BLaER1 (cell line): ENCODE results near the gene SLC4A3.
A peak's percentile ranks its signal among the peaks of the same experiment; 100 is the strongest.

Experiments used
- H3K27ac ChIP-seq: shearing (Covaris generic); formaldehyde crosslinking; 2 replicates; pipeline ENCODE4 v1.8.1; 2022
- H3K27me3 ChIP-seq: shearing (Covaris generic); formaldehyde crosslinking; 2 replicates; pipeline ENCODE4 v1.8.1; 2022
- H3K36me3 ChIP-seq: shearing (Covaris generic); formaldehyde crosslinking; 2 replicates; pipeline ENCODE4 v1.8.1; 2022
- H3K4me1 ChIP-seq: shearing (Covaris generic); formaldehyde crosslinking; 2 replicates; pipeline ENCODE4 v1.8.1; 2022
- H3K4me2 ChIP-seq: shearing (Covaris generic); formaldehyde crosslinking; 2 replicates; pipeline ENCODE4 v1.8.1; 2022
- H3K4me3 ChIP-seq: shearing (Covaris generic); formaldehyde crosslinking; 2 replicates; pipeline ENCODE4 v1.8.1; 2022
- H3K9ac ChIP-seq: shearing (Covaris generic); formaldehyde crosslinking; 2 replicates; pipeline ENCODE4 v1.8.1; 2022
- H3K9me3 ChIP-seq: shearing (Covaris generic); formaldehyde crosslinking; 2 replicates; pipeline ENCODE4 v1.8.1; 2022
- H4K20me1 ChIP-seq: shearing (Covaris generic); formaldehyde crosslinking; 2 replicates; pipeline ENCODE4 v1.8.1; 2022
- Cebpa-rat ChIP-seq: shearing (Covaris generic); IDR thresholded peaks from 2 replicates; pipeline ENCODE4 v1.8.1; 2022

Gene SLC4A3

DNA sequence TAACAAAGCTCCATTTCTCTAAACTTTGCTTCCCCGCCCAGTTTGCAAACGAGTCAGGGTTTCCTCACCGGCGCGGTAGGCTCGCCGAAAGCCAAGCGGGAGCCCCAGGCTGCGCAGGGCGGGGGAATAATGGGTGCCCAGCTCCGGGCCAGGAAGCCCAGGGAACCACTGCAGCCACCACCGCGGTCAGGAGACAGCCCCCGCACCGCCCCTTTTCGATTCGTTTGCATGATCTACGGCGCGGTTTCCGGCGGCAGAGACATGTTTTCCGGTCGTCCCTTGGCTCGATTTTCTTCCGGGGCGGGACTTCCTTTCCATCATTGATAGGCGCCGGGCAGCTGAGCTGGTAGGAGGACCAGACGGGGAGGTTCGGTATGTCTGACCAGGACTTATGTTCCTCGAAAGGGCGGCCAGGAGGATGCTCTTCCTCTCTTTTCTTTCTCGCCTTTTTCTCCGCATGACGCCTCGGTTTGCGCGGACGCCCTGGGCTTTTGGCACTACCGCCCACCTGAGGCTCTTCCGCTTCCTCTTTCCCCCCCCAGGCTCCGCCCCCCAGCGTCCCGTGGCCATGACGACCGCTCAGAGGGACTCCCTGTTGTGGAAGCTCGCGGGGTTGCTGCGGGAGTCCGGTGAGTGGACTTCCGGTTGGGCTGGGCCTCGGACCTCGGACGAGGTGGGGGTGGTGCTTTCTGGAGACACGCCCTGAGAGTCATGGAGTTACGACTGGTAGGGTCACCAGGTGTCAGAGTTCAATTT, 29.7 kb upstream of the SLC4A3 start, which contains the start of gene STK11IP:
Gene STK11IP, plus strand, starts transcription at position 306 of the 756 bp plus-strand sequence. Its CDS starts 263 bp downstream, at position 569.
- peak within 1 kb of the TSS; percentile 79 for H3K4me3 ChIP-seq
- H3K4me2 ChIP-seq: peak within 1 kb of the TSS; percentile 96
- peak within 1 kb of the TSS; percentile 79 for H3K9ac ChIP-seq
- TF ChIP-seq Cebpa-rat: no peak
- peak within 1 kb of the TSS; percentile 86 for H3K27ac ChIP-seq
- peaks cover 21% of the 10 kb centered on the region for H3K36me3 ChIP-seq
- H4K20me1 ChIP-seq: no peaks in the 10 kb centered on the region
- peaks cover 25% of the 10 kb centered on the region for H3K4me1 ChIP-seq
- H3K27me3 ChIP-seq: no peaks in the 10 kb centered on the region
- H3K9me3 ChIP-seq: no peaks in the 10 kb centered on the region

GRCh38 chr2:219598308-219599078, 28.9 kb upstream of the SLC4A3 start:
- no peaks in the 10 kb centered on the region for H3K9me3 ChIP-seq
- peak overlapping the region; percentile 86 for H3K27ac ChIP-seq

GRCh38 chr2:219603771-219604170, 23.7 kb upstream of the SLC4A3 start:
- Histone ChIP-seq H3K4me3 (no peak overlapping the region), H3K27me3 (no peaks in the 10 kb centered on the region), H3K36me3 (peaks cover 78% of the 10 kb centered on the region), H3K9ac (no peak overlapping the region), H4K20me1 (no peaks in the 10 kb centered on the region), H3K9me3 (no peaks in the 10 kb centered on the region), H3K4me2 (no peak overlapping the region), H3K4me1 (peaks cover 7% of the 10 kb centered on the region), H3K27ac (no peak overlapping the region)
- TF ChIP-seq Cebpa-rat: no peak

More at GRCh38 chr2:219598308-219599078, 28.9 kb upstream of the SLC4A3 start:
- Histone ChIP-seq H4K20me1 (no peaks in the 10 kb centered on the region), H3K4me1 (peaks cover 25% of the 10 kb centered on the region), H3K9ac (peak overlapping the region; percentile 79), H3K36me3 (peaks cover 27% of the 10 kb centered on the region), H3K4me2 (peak overlapping the region; percentile 96), H3K4me3 (peak overlapping the region; percentile 79), H3K27me3 (no peaks in the 10 kb centered on the region)
- no peak for TF ChIP-seq Cebpa-rat

- H3K9me3 ChIP-seq: no peaks in the 10 kb centered on the region
- H3K4me2 ChIP-seq: no peak overlapping the region
- no peaks in the 10 kb centered on the region for H3K27me3 ChIP-seq
- no peak for TF ChIP-seq Cebpa-rat
- peaks cover 97% of the 10 kb centered on the region for H3K36me3 ChIP-seq
- no peak overlapping the region for H3K27ac ChIP-seq
- no peaks in the 10 kb centered on the region; the same call in 1 of the 2 replicates for H3K4me1 ChIP-seq
- H4K20me1 ChIP-seq: no peaks in the 10 kb centered on the region
- no peak overlapping the region for H3K4me3 ChIP-seq
- no peak overlapping the region for H3K9ac ChIP-seq
Measured at GRCh38 chr2:219605607-219605954, 21.8 kb upstream of the SLC4A3 start.

- H3K9ac ChIP-seq: no peak overlapping the region
- peaks cover 94% of the 10 kb centered on the region for H3K36me3 ChIP-seq
- H3K27ac ChIP-seq: no peak overlapping the region
- H3K27me3 ChIP-seq: no peaks in the 10 kb centered on the region
- peaks cover 12% of the 10 kb centered on the region for H3K4me1 ChIP-seq
- H4K20me1 ChIP-seq: no peaks in the 10 kb centered on the region
- H3K4me3 ChIP-seq: no peak overlapping the region
- no peak overlapping the region for H3K4me2 ChIP-seq
- H3K9me3 ChIP-seq: no peaks in the 10 kb centered on the region
- TF ChIP-seq Cebpa-rat: no peak
Measured at GRCh38 chr2:219607931-219608330, 19.5 kb upstream of the SLC4A3 start.

DNA sequence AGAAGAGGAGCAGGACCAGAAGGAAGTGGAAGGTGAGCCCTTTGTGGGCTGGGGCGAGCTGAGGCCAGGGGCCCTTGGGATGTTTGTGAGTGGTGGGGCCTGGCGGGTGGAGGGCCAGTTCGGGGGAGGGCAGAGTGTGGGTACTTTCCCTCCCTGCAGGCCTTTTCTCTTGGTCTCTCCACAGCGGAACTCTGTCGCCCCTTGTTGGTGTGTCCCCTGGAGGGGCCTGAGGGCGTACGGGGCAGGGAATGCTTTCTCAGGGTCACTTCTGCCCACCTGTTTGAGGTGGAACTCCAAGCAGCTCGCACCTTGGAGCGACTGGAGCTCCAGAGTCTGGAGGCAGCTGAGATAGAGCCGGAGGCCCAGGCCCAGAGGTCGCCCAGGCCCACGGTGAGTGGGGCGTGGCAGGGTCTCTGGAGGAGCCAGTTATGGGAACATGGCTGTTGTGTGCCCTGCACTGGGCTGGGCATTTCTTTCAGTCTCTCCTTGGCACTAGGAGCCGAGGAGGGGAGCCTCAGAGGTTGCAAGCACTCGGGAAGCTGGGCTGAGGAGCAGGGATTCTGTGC, 18.9 kb upstream of the SLC4A3 start:
- H4K20me1 ChIP-seq: no peaks in the 10 kb centered on the region
- H3K27me3 ChIP-seq: no peaks in the 10 kb centered on the region
- H3K4me1 ChIP-seq: peaks cover 13% of the 10 kb centered on the region
- peaks cover 90% of the 10 kb centered on the region for H3K36me3 ChIP-seq
- H3K4me2 ChIP-seq: no peak overlapping the region
- TF ChIP-seq Cebpa-rat: no peak
- no peak overlapping the region for H3K4me3 ChIP-seq
- H3K9ac ChIP-seq: no peak overlapping the region
- no peak overlapping the region for H3K27ac ChIP-seq
- H3K9me3 ChIP-seq: no peaks in the 10 kb centered on the region

GRCh38 chr2:219609149-219609750, 18.2 kb upstream of the SLC4A3 start:
- Histone ChIP-seq H3K27me3 (no peaks in the 10 kb centered on the region), H3K4me1 (peaks cover 17% of the 10 kb centered on the region), H3K9ac (no peak overlapping the region), H3K9me3 (no peaks in the 10 kb centered on the region), H3K36me3 (peaks cover 86% of the 10 kb centered on the region), H3K27ac (no peak overlapping the region), H3K4me2 (no peak overlapping the region), H3K4me3 (no peak overlapping the region), H4K20me1 (peaks cover 3% of the 10 kb centered on the region)
- TF ChIP-seq Cebpa-rat: no peak

DNA sequence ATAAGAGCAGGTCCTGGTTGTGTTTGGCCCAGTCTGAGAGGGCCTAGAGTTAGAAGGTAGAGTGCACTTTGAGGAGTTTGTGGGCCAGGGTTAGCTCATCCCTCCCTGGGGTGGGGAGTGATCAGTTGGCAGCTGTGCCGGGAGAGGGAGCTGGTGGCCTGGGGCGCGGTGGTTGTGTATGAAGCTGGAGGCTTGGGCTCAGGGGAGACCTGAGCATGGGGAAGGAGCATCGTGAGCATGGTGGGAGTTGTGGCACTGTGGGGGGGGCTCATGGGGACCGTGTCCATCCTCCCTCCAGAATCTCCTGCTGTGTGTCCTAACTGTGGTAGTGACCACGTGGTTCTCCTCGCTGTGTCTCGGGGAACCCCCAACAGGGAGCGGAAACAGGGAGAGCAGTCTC, 16.1 kb upstream of the SLC4A3 start:
- Histone ChIP-seq H3K36me3 (peaks cover 86% of the 10 kb centered on the region), H3K27ac (no peak overlapping the region), H3K4me3 (no peak overlapping the region), H3K4me1 (peaks cover 32% of the 10 kb centered on the region), H4K20me1 (peaks cover 16% of the 10 kb centered on the region), H3K27me3 (no peaks in the 10 kb centered on the region), H3K9ac (no peak overlapping the region), H3K4me2 (no peak overlapping the region), H3K9me3 (no peaks in the 10 kb centered on the region)
- TF ChIP-seq Cebpa-rat: no peak

DNA sequence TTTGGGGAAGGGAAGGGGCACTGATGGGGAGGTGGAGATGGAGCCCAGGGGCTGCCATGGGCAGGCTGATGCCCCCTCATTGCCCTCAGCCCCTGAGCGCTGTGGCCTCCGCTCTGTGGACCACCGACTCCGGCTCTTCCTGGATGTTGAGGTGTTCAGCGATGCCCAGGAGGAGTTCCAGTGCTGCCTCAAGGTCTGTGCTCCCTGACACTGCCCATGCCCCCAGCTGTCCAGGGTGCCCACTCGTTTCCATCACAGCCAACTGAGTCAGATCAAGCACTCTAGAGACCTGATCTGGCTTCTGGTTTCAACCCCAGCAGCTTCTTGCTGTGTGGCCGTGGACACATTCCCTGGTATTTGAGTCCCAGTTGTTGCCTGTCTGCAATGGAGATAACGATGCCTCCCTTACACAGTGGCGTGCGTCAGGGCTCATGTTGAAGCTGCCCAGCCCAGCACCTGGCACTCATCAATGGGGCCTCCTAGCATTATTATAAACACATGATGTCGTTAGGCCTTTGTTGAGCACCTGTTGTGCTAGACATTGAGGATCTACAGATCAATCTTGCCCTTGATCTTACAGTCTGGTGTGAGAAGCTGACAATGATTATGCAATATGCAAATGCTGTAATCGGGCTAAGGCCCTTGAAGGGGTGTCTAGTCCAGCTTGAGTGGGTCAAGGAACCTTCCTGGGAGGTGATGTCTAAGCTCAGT, 15.4 kb upstream of the SLC4A3 start:
- peaks cover 86% of the 10 kb centered on the region for H3K36me3 ChIP-seq
- H3K9me3 ChIP-seq: no peaks in the 10 kb centered on the region
- TF ChIP-seq Cebpa-rat: peak; percentile 58; the same call in 1 of the 2 replicates
- no peak overlapping the region for H3K4me3 ChIP-seq
- no peak overlapping the region for H3K9ac ChIP-seq
- peaks cover 32% of the 10 kb centered on the region for H3K4me1 ChIP-seq
- no peaks in the 10 kb centered on the region for H3K27me3 ChIP-seq
- 0 out of 2 replicates have a peak overlapping the region, but pooled peaks have one; percentile 29 for H3K27ac ChIP-seq
- peaks cover 16% of the 10 kb centered on the region for H4K20me1 ChIP-seq
- peak overlapping the region; percentile 57 for H3K4me2 ChIP-seq
